Activated gamma-delta T cell treated with Interleukin-2 at 50 U/mL for 16 hours (primary cell): ENCODE results near the gene ARHGAP40.
A peak's percentile ranks its signal among the peaks of the same experiment; 100 is the strongest.

Source experiments
- DNase-seq: peaks from one replicate; pipeline ENCODE4 v3.0.0-alpha.2; 2020

The ARHGAP40 gene

DNA sequence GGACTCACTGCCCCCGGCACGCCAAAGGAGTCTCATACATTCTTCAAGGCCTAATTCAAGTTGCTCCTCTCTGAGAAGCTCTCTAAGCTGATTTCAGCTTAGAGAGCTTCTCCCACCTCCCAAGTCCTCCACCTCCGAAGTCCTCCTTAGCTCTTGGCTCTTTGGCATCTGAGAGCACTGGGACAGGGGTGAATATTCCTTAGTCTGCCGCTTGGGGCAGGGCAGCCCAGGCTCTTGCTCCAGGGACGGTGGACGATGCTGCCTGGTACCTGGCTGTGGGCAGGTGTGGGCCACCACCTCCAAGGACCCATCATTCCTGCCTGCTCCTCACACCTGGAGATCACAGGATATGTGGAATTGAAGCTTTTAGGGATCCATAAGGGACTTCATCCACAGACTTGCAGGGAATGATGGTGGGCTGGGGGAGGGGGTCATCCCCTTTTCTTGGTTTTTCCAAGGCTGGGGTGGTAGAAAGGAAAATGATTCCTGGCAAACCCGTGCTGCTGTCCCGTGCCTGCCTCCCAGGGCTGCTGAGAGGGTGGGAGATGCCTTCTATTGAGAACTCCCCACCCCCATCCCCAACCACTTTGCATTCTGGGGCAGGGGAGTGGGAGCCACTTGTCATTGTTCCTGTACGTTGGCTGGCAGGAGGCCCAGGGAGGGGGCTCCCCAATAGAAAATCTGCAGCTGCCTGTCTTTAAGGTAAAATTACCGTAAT, 57.4 kb downstream of the ARHGAP40 start:
- DNase-seq, result peak; percentile 16

DNA sequence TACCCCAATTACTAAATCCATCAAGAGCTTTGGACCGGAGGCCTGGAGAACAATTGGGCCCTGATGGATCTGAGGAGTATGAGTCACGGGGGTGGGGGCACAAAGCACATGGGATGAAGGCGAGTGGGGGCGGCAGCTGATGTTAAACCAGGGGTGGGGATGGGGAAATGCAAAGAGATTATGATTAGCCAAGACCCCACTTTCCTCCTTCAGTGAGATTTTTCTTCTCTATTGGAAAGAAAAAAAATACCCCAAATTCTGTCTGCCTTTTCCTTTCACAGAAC, 57.9 kb downstream of the ARHGAP40 start:
- DNase-seq, result no peak

DNA sequence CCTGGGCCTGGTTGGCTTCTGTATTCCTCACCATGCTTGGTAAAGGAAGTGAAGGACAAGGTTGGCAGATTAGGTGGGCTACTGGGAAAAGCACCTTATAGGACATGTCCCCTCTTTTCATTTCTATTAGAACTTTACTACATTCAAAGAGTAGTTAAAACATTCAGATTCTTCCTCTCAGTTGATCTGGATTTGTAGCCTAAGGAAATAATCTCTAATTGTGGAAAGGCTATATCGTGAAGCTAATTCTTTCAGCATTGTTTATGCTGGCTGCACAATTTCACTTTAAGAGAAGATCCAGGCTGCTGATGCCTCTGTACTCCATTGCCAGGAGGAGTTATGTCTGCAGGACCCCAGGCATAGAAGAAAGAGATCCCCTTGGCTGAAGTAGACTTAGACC, 58.8 kb downstream of the ARHGAP40 start:
- no peak for DNase-seq

DNA sequence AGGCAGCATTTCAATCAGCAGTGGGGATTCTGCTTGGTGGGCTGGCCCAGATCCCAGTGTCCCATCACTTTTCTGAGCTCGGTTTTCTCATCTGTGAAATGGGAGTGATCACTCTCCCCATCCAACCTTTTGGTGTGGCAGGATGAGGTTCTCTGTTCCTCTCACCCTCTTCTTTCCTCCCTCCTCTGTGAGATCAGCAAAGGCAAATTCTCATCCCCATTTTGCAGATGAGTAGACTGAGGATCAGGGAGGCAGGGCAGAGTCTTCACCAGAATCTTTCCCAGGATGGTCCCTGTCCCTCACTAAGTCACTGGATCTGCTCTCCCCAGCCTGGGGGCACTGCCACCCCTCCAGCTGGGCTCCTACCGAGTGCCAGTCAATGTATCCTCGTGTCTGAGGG, 62.1 kb downstream of the ARHGAP40 start:
- DNase-seq, result no peak

DNA sequence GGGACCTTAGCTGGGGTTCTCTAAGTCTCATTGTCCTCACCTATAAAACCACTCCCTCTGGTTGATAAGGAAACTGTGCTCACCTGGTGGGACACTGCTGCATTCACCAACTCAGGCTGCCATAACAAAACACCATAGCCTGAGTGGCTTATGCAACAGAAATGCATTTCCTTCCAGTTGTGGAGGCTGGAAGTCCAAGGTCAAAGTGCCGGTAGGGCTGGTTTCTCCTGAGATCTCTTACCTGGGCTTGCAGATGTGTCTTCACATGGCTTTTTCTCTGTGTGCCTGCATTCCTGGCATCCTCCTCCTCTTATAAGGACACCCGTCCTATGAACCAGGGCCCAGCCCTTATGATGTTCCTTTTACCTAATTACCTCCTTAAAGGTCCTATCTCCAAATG, 62.7 kb downstream of the ARHGAP40 start:
- DNase-seq, result no peak

DNA sequence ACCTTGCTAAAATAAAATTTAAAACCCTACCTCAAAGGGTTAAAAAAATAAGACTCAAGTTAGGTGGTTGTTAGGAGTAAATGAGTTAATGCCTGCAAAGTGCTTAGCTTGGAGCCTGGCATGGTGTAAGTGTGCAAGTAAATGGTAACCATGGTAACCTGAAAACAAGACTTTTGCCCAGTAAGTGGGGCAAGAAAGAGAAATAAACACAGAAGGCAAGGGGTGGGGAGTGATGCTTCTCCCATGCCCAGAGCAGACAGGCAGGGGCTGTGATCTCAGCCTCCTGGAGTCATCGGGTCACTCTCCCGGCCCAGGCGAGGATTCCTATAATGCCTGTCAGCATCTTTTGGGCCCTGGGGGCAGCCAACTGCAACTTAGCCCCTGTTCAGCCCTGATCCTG, 63.5 kb downstream of the ARHGAP40 start:
- no peak for DNase-seq

DNA sequence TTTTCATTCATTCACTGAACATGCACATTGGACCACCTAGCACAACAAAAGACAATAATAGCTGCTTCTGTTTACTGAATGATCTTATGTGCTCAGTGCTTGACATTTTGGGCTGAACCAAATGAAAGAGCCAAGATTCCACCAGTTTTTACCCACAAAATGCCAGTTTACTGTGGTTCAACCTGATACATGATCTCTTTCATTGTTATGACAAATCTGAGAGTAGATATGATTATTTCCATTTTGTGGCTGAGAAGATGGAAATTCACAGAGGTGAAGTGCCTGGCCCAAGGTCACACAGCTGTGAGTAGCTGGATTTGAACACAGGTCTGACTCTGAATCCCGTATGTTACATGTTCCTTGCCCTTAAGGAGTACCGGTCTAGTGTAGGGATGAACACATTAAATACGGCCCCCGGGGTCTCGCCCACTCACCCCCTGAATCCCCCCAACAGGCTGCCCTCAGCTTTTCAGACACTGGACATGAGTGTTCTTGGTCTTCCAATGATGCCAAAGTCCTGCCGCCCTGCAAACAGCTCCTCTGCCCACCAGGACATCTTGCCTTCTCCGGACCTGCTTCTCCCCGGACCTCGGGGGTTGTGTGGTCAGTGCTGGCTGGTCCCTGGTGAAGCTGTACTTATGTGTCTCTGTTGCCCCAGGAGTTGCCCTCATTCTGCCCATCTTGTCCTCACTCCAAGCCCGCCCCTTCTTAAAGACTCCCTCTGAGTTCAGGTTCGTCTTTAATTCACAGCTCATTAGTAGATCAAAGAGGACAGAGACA, 64.1 kb downstream of the ARHGAP40 start:
- no peak for DNase-seq

DNA sequence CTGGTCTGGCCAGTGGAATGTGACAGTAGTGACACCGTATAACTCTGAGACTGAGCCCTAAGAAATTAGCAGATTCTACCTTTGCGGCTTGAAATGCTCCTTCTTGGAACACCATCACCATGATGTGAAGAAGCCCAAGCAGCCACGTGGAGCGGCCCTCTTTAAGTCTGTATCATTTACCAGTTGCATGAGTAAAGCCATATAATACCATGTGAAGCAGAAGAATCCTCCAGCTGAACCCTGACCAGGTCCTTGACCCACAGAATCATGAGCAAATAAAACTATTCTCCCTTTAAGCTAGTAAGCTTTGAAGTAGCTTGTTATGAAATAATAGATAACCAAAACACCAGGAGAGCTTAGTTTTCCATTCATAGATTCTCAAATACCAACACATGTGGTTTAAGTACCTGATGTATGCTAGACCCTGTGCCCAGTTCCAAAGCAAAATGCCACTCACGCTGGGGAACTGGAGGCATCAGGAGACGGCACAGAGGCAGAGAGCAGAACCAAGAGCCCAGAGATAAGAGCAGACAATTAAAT, 65.9 kb downstream of the ARHGAP40 start:
- DNase-seq, result no peak

DNA sequence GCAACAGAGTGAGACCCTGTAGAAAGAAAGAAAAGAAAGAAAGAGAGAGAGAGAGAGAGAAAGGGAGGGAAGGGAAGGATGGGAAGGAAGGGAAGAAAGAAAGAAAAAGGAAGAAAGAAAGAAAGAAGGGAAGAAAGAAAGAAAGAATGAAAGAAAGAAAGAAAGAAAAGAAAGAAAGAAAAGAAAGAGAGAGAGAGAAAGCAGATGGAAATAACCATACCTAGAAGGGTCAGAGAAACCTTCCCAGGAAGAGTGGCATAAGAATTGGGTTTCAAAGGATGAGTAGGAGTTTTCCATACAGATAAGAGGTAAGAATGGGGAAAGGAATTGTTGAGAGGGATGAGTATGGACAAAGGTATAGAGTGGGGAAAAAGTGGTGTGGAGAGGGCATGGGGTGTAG, 68.1 kb downstream of the ARHGAP40 start:
- no peak for DNase-seq

DNA sequence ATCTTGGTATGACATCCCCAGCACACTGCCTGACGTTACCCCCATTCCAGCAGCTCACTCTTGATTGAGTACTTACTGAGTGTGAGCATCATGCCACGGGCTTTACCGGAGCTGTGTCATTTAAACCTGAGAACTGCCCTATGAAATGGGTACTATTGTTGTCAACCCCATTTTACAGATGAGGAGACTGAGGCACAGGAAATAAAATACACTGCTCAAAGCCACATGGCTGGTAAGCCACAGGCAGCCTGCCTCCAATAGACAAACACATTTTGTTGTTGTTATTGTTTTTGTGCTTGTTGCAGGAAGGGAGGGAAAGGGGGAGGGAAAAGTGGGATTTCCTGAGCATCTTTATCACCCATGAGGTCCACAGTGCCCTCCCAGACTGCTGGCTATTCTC, 69.2 kb downstream of the ARHGAP40 start:
- no peak for DNase-seq

DNA sequence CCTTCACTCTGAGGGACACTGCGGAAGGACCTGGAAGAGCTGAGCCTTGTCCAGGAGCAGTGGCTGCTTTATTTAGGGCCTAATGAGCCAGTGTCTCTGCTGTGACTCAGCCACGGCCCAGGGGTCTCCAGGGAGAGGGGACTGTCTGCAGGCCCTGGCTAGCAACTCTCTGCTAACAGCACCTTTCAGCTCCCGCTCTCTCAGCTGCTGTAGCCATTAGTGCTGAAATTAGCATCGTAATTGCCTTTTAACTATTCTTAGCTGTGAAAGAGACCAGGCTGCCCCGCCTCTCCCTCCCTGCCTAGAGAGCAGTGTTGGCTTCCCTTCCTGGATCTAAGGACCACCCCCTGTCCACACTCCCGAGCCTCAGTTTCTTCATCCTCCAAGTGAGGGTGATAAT, 69.6 kb downstream of the ARHGAP40 start:
- no peak for DNase-seq

DNA sequence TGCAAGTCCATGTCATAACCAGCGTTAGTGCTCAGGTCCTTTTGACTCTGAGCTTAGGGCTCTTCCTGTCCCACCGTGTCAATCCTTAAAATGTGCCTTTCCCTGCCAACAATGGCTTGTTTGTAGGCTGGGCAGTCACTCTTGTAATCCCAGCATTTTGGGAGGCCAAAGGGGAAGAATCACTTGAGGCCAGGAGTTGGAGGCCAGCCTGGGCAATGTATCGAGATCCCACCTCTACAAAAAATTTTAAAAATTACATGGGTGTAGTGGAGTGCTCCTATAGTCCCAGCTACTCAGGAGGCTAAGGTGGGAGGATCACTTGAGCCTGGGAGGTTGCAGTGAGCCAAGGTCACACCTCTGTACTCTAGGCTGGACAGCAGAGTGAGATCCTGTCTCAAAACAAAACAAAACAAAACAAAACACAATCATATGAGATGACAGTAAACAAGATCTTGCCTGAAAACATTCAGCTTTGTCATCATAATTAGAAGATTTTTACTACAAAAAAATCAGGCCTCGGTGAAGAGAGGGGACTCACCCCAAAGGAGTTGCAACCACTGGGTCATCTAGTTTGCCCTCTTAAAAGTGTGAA, 70.2 kb downstream of the ARHGAP40 start:
- no peak for DNase-seq

DNA sequence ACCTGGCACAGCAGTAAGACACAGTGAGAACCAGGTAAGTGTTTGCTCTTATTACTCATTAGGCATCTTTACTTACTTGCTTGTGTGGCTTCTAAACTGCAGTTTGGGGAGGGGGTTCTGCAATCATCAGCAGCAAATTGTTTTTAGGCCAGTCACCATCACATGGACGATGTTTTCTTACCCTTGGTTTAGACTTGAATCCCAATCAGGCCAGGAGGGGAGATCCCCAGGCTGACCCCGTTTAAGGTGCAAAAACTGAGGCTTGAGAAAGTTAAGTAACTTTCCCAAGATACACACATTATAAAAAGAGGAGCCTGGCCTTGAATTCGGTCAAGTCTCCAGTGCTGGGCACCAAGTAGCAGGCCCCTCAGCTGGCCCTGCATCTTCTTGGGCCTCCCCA, 70.9 kb downstream of the ARHGAP40 start:
- DNase-seq, result no peak

DNA sequence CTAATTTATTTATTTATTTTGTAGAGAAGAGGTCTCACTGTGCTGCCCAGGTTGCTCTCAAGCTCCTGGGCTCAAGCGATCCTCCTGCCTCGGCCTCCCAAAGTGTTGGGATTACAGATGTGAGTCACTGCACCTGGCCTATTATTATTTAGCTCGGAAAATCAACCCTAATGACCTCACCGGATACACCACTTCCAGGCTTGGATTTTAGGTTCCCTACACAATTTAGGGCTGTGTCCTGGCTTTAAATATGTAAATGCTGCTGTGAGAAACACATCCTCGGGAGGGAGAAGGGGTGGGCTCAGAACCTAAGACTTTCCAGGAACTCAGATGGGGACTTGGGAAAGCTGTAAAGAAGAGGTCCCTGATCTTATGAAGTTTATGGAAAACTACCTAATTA, 71.7 kb downstream of the ARHGAP40 start:
- no peak for DNase-seq

DNA sequence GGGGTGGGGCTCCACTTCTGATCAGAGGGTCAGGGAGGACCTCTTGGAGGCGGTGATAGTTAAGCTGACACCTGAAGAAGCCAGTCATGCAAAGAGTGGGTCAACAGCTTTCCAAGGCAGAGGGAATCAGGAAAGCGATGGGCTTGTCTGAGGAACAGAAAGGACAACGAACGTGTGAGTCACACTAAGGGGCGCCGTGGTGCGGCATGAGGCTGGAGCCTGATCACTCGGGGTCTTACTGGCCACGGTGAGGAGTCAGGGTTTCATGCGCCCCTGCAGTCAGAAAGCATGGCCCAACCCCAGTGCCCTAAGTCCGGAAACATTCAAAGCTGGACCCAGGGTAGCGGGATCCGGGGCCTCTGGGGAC, 72.1 kb downstream of the ARHGAP40 start:
- no peak for DNase-seq

DNA sequence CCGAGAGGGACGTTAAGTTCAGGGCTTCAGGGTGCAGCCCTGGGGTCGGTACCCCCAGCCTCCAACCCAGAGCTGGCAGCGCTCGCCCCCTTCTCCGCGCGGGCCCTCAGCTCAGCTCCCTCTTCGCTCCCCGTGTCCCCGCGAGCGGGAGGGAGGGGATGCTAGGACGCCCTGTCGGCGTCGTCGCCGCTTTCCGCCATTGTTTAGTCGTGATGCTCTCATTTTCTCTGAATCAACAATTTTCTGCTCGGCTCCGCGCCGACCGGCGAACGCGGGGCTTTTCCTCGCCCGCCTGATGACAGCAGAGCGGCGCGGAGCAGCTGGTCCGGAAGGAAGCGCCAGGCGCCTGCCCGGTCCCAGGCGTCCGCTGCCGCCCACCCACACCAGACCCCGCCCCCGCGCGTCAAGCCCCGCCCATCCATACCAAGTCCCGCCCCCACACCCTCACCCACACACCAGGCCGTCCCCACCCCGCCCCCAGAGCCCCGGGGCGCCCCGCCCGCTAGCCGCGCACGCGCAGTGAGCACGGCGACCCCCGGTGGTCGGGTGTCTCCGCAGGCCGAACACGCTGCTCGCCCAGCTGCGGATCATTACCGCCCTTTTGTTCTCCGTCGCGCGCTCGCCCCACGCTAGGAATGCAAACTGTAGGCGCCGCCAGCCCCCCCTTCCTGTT, 72.6 kb downstream of the ARHGAP40 start:
- peak; percentile 57 for DNase-seq

DNA sequence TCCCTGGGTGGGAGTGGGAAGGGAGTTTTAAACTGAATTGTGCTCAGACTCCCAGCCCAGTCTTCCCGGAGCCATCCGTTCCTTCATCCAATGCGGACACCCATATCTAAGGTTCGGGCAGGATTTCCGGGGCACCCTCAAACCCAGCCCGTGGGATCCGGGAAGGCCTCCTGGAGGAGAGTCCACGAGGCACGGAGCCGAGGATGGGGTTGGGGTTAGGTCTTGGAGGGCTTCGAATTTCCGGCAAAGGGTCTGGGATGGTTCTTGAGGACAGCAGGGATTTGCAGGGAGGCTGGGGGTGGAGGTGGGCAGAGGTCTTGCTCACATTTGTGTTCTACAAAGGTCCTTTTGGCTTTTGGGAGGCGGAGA, 73.1 kb downstream of the ARHGAP40 start:
- DNase-seq, result no peak

DNA sequence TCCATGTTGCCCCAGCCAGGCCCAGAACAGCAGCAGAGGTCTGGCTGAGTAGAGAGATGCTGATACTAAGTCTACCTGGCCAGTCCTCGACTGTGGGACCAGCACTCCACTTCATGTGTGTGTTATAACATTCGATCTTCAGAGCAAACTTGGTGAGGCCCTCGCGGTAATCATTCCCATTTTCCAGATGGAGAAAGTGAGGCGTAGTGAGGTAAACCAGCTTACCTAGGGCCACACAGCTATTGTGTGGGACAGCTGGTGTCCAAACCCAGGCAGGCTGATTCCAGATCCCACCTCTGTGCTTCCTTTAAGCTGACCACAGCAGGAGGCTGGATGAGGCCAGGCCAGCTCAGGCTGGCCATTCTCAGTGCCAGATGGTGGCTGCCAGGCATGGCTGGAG, 75.0 kb downstream of the ARHGAP40 start:
- no peak for DNase-seq

DNA sequence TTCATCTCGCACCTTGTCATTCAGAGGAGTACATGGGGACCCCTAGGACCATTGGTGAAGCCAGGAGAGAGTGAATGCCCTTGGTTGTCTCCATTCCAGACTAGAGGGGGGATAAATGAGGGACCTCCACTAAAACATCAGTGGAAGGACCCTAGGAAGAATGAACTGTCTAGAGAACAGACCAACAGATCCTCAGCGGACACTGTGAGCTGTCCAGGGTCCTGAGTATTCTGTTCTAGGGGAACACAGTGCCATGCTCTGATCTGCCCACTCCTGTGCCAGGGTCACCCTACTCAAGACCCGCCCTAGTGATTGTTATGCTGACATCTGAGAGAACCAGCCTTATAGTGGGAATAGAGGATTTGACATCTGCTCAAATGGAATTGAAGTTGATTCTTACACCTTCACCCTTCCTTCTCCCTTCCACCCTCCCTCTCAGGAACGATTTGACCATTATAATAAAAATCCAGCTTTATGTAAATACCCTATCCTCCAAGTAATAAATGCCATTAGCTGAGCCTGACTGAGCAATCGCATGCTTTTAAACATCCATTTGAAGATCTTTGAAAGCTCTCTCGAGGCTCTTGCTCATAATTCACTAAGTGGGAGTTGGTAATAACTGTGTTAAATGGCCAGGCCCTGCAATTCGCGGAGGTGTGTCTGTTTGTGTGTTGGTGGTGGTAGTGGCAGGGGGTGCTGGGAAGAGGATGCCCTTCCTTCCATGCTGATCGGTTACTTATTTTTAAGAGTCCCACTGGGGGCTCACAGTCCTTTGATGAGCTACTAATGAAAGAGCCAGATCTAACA, 79.1 kb downstream of the ARHGAP40 start:
- peak; percentile 19 for DNase-seq

DNA sequence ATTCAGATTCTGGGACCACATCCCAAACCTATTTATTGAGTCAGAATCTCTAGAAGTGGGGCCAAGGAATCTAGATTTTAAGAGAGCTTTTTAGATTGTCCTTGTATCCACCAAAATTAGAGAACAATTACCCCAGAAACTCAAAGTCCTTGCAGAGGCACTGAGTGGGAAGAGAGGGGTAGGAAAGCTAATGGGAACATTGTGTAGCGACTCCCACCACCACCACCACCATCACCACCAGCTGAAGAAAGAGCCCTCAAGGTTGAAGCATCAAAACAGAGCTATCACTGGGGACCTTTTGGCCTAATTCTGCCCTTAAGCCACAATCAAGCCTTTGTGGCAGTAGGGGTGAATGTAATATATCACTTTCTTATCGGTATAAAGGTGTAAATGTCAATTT, 83.7 kb downstream of the ARHGAP40 start:
- DNase-seq, result no peak

DNA sequence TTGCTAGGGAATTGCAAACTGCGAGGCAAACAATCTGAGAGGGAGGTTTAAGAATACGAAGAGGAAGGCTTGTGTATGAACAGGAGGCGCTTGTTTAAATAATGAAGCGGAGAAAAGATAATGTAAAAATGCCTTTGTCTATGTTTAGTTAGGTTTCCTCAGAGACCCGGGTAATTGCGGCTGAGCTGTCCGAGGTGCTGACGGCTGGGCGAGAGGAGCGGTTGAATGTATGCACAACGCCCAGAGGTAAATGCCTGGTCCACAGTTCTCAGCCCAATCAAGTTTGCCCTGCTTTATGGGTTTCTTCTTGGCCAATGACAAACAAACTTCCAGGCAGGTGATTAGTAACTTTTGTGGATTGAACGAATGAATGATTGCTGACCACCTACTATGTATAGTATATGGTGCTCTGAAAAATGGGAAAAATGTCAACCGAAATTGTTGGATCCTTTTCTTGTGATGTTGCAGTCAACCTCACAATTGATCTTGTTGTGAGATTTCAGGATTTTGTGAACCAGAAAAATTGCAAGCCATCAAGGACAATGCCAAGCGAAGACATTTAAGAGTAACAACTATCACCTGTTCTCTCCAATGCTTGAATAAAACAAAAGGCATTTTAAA, 84.4 kb downstream of the ARHGAP40 start:
- peak; percentile 37 for DNase-seq
